NCI-H345 (cell line): ENCODE measurements around the gene RAB36.

Source experiments
- DNase-seq: peaks from one replicate; lab custom pipeline; 2025; lab: John Stamatoyannopoulos, UW

RAB36 gene

DNA sequence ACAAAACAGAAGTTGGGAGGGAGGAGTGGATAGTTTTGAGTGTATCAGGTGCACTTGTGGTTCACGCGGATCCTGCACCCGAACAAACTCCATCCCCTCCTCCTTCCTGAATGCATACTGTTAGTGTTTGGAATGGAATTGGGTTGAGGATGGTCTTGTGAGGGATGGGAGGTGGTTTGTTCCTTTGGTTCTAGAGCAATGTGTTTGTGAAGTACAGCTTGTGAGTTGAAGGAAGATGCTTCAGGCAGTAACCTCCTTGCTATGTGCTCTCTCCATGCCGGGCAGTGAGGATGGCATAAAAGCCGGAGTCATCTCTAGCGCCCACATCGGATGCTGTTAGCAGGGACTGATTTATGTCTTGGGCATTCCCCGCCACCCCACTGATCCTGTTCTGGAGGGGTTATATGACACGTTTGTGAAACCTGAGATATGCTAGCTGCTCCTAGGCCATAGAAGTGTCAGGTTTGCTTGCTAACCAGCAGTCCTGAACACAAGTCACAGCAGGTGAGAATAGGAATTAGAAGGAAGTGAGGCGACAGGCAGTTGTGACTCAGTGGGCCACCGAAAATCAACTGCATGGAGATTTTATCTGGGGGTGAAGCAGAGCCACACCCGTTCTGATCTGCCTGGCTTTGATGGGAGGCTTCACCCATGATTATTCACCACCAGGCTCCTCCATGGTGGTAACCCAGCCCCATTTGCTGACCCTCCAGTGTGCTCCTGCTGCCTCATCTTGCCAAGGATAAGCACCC, 37.2 kb downstream of the RAB36 start:
- DNase-seq = peak; percentile 49

GRCh38 chr22:23183061-23183698, 37.9 kb downstream of the RAB36 start:
- DNase-seq = peak; percentile 36

DNA sequence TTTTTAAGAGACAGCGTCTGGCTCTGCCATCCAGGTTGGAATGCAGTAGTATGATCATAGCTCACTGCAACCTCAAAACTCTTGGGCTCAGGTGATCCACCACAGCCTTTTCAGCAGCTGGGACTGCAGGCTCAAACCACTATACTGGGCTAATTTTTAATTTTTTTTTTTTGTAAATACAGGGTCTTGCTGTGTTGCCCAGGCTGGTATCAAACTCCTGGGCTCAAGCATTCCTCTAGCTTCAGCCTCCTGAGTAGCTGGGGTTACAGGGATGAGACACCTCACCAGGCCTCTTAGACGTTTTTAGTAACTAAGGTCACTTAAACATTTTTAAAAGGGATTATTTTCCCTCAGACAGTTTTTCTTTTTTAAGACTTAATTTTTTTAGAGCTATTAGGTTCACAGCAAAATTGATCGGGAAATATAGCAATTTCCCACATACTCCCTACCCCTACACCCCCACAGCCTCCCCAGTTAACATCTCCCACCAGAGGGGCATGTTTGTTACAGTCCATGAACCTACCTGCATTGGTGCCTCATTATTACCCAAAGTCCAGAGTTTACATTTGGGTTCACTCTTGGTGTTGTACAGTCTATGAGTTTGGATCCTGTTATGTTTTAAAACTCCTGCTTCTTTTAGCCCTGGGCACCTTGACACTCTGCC, 39.0 kb downstream of the RAB36 start:
- DNase-seq = no peak

GRCh38 chr22:23184764-23185113, 39.5 kb downstream of the RAB36 start:
- DNase-seq = peak; percentile 45

- no peak for DNase-seq
These were observed 41.9 kb downstream of the RAB36 start for GRCh38 chr22:23187211-23187610.

DNA sequence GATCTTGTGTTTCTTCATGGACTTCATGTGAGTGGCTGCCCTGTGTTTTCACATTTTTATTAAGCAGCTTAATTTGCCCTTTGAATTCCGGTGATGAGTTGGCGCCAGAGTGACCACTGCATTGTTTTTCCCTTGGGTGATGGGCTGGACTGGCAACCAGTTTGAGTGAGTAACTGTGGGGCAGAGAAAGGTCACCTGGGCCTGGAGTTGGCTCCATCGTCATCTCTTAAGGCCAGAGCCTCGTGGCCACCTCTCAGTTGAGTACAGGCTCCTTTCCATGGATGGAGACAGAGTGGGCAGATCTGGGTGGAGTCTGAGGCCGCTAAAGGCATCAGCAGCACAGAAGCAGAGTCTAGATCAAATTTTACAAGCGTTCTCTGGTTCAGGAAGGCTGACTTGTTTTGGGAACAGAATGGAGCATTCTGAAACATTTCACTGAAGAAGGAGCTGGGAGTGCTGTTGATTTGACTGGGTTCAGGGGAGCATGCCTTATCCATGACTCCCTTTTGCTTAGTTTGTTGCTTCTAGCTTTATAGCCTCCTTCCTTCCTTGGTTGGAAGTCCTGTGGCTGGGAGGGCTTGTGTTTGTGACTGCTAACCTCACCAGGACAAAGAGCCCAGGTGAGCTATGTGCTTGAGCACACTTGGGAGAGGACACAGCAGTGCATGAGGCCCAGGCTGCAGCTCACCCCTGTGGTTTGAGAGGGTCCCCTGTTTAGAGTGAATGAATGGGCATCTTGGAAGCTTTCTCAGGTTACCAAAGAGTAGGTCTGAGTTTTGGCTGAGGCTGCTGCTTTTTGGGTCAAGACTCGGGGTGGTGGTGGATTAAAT, 42.8 kb downstream of the RAB36 start:
- no peak for DNase-seq

DNA sequence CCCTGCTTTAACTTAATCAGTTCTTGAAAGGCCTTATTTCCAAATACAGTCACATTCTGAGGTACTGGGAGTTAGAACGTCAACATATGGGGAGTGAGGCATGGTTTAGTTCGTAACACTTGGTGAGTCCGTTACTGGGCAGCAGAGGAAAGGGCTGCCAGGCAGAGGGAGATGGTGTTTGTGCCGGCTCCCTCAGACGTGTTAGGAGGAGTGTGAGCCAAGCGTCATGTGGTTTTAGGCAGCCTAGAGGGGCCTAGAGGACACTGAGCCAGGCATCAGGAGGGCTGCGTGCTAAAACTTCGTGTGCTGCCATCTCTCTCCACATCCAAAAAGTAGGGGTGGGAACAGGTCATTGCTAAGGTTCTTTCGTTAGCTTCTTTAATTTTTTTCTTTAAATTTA, 45.2 kb downstream of the RAB36 start:
- DNase-seq = no peak

DNA sequence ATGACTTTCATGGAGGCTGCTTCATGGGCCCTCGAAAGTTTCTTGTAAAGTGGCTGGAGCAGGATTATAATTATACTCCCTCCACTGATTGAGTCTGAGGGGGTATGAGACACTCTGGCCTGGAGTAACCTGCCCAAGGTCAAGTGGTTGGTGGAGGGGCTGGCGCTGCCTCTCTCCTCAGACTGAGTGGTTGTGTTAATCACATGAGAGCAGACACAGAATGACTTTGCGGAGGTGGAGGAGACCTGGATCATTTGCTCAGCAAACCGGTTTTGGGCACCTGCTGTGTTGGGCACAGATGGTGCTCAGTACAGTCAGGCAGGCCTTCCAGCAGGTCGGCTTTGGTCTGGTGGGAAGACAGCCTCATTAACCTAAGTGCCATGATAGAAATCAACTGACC, 46.9 kb downstream of the RAB36 start:
- DNase-seq = peak; percentile 88

- no peak for DNase-seq
These were observed 47.3 kb downstream of the RAB36 start for GRCh38 chr22:23192558-23192957.

- DNase-seq = no peak
These were observed 48.0 kb downstream of the RAB36 start for GRCh38 chr22:23193196-23193827.

DNA sequence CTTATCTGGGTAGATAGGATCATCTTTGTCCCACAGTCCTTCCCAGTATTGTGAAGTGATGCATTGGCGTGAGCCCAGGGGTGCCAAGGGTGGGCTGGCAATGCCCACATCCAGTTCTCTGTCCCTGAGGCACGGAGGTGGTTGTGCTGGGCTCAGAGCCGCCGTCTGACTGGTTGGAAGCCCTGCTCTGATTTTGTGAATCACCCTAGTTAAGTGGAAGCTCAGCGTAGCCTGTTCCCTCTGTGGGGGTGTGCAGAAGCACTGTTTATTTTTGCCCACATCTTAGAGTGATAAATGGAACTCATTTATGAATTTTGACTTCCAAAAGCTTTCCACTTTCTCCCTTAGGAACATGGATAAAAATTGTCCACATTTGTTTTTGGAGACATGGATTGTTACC, 48.6 kb downstream of the RAB36 start:
- DNase-seq = no peak

DNA sequence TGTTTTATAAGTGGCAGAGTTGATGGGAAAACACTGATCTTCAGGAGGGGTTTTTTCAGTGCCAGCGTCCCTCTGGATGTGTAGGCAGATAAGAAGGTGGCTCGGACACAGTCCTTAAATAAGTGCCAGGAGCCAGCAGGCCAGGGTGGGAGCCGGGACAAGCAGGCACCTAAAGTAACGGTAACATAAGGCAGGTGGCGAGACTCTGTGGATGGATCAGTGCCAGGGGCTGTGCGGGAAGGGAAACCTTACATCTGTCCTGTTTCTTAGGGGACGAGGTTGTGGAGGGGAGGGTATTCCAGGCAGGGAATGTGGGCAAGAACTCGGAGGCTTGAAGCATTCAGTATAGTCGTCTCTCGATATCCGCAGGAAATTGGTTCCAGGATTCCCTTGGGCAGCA, 50.9 kb downstream of the RAB36 start:
- no peak for DNase-seq

DNA sequence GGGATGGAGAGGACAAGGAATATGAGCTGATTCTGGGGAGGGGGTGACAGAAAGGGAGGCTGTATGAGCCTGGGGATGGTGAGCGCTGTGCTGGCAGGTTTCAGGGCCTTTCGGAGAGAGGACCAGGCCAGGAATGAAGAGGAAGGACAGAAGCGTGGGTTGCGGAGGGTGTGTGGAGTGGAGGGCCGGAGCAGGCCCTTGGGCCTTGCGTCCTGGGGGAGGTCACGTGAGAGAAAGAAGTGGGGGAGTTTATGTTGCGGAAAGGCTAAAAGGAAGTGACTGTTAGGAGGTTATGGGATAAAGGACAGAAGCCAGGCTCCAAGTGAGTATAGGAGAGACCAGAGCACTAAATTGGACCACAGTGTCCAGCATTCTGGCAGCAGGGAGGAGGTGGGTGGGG, 52.6 kb downstream of the RAB36 start:
- no peak for DNase-seq

GRCh38 chr22:23199159-23199558, 53.9 kb downstream of the RAB36 start:
- no peak for DNase-seq

DNA sequence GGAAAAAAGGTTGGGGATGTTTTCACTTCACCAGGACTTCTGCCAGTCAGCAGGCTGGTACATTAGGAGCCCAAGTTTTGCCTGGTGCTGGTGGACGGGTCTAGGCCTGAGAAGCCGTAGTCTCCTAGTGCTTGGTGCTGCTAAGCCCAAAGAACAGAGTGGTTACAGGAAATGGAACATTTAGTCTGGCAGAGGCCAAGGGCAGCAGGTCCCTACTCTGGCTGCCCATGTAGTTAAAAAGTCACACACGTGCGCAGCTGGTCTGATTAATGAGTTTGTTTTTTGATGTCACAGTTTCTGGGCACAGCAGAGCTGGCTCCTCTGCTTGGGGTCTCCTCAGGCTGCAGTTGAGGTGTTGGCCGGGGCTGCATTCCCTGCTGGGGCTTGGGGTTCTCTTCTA, 55.6 kb downstream of the RAB36 start:
- no peak for DNase-seq

DNA sequence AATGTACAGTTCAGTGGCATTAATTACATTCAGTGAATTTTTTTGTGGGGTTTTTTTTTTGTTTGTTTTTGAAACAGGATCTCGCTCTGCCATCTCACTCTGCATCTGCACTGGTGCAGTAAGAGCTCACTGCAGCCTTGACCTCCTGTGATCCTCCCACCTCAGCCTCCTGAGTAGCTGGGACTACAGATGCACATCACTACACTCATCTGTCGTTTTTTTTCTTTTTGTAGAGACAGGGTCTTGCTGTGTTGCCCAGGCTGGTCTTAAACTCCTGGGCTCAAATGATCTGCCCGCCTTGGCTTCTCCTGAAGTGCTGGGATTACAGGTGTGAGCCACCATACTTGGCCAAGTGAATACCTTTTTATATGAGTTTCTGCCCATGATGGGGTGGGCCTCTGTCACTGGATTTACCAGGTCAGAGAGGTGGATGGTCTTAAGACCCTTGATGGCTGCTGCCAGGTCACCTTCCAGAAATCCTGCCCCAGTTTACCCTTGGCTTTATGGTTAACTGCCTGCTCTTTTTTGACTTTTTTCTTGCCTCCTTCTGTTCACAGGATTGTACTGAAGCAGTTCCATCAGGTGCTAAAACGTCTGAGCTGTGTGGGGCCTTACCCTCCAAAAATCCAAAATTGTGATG, 57.7 kb downstream of the RAB36 start:
- DNase-seq = no peak

- no peak for DNase-seq
These were observed 58.3 kb downstream of the RAB36 start for GRCh38 chr22:23203452-23204124.

GRCh38 chr22:23204125-23204488, 58.8 kb downstream of the RAB36 start:
- DNase-seq = no peak

DNA sequence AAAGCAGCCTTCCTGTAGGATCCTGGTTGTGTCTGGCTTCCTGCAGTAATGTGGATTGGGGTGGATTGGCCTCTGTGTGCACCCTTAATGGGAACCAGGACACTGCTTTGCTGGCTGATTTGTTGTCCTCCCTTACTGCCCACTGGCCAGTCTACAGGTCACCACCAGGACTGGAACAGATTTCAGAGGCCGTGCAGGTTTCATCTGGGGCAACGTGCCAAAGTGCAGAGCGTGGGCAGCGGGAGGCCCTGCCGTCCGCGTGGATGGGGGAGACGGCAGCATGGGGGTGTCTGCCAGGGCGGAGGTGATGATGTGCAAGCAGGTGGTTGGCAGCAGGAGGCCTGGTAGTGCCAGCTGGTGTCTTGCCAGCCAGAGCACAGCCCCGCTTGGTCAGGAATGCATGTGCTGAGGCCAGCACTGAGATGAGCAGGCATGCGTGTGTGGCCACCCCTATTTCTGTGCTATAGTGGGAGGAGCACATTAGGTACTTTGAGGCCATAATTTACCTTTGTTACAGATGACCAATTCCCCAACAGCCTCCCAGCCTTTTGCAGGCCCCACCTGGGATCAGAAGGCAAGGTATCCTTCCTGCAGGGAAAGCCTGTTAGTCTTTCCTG, 59.4 kb downstream of the RAB36 start:
- DNase-seq = peak; percentile 68

DNA sequence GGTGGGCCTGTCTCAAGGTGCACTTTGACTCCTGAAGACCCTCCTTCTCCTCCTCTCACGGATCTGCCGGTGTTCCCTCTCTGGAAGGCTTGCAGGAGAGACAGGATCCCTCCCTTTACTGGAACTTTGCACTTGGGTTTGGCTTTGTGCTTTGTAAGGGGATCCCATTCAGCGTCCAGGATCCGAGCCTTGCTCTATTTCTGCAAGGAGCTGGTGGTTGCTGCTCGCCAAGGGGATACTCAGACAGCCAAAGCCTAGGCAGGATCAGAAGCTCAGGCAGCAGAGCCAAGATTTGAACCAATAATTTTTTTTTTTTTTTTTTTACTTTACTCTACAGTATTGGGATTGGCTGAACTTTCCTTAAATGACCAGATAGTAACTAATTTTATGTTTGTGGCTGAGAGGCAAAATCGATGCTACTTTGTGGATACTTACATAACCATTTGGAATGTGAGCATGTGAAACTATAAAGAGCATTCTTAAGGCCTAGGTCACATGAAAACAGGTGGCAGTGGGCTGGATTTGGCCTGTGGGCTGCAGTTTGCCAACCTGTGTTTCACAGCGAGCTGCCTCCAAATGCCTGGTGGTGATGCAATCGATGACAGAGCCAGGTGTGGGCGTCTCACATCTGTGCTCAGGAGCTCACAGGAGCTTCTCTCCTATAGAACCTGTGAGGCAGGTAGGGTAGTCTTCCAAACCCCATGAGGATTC, 60.2 kb downstream of the RAB36 start:
- DNase-seq = peak; percentile 36
